Neural cell (in vitro differentiated cells): ENCODE measurements around the gene KCTD10. TPM values are rescaled to one million over a fixed set of nuclear protein-coding genes. Genes with fewer than 3 reads are reported as not detected.

Experiments
- H2AFZ ChIP-seq: fragments of 200-600, 300-800 bp; sonication (generic), shearing (Covaris generic); 2 replicates; pipeline ENCODE4 v1.6.0; 2014; ENCODE audit warnings: low read depth, mild to moderate bottlenecking, antibody characterized with exemption, low read length, moderate library complexity
- H3F3A ChIP-seq: fragments of 200-600 bp; shearing (Covaris generic); 2 replicates; pipeline ENCODE4 v1.6.1; 2016; ENCODE audit warnings: mild to moderate bottlenecking, moderate library complexity, mixed read lengths, antibody characterized with exemption, low read length; ENCODE audit not compliant: insufficient read depth, poor library complexity, severe bottlenecking
- H3K27ac ChIP-seq: fragments of 200-600, 300-800 bp; sonication (generic), shearing (Covaris generic); 2 replicates; pipeline ENCODE4 v1.5.1; 2014; ENCODE audit warnings: mild to moderate bottlenecking, low read length, moderate library complexity
- H3K27me3 ChIP-seq: fragments of 300-800, 200-600 bp; sonication (generic), shearing (Covaris generic); 2 replicates; pipeline ENCODE4 v1.6.0; 2014; ENCODE audit warnings: mild to moderate bottlenecking, low read depth, low read length, moderate library complexity; ENCODE audit not compliant: insufficient read depth
- H3K36me3 ChIP-seq: fragments of 300-800, 200-600 bp; sonication (generic), shearing (Covaris generic); 2 replicates; pipeline ENCODE4 v1.5.1; 2014; ENCODE audit warnings: mild to moderate bottlenecking, antibody characterized with exemption, low read length, moderate library complexity; ENCODE audit not compliant: insufficient read depth
- H3K4me2 ChIP-seq: fragments of 300-800, 200-600 bp; sonication (generic), shearing (Covaris generic); 2 replicates; pipeline ENCODE4 v1.6.0; 2014; ENCODE audit warnings: mild to moderate bottlenecking, low read length
- H3K4me3 ChIP-seq: fragments of 300-800, 200-600 bp; sonication (generic), shearing (Covaris generic); 2 replicates; pipeline ENCODE4 v1.5.1; 2014; ENCODE audit warnings: mild to moderate bottlenecking, low read length, moderate library complexity
- H3K79me2 ChIP-seq: fragments of 200-600 bp; shearing (Covaris generic); replicated peaks from 2 replicates; pipeline ENCODE4 v1.6.0; 2014; ENCODE audit warnings: mild to moderate bottlenecking, low read length, moderate library complexity; ENCODE audit not compliant: insufficient read depth
- H3K9ac ChIP-seq: fragments of 300-800, 200-600 bp; sonication (generic), shearing (Covaris generic); 2 replicates; pipeline ENCODE4 v1.6.1; 2016; ENCODE audit warnings: mild to moderate bottlenecking, low read length, mixed read lengths
- H3K9me2 ChIP-seq: fragments of 200-600 bp; shearing (Covaris generic); 2 replicates; pipeline ENCODE4 v1.6.1; 2016; ENCODE audit warnings: mild to moderate bottlenecking, low read length, mixed read lengths; ENCODE audit not compliant: insufficient read depth
- H3K9me3 ChIP-seq: fragments of 200-600, 300-800 bp; sonication (generic), shearing (Covaris generic); 2 replicates; pipeline ENCODE4 v1.6.1; 2016; ENCODE audit warnings: mild to moderate bottlenecking, mixed run types, low read length, moderate library complexity, mixed read lengths
- H4K20me1 ChIP-seq: fragments of 200-600 bp; shearing (Covaris generic); 2 replicates; pipeline ENCODE4 v1.6.1; 2016; ENCODE audit warnings: mild to moderate bottlenecking, mixed run types; ENCODE audit not compliant: insufficient read depth
- CTCF ChIP-seq: fragments of 450-650 bp; IDR thresholded peaks from 2 replicates; pipeline ENCODE4 v1.5.1; 2014; ENCODE audit warnings: antibody characterized with exemption, mild to moderate bottlenecking, moderate library complexity; ENCODE audit not compliant: poor library complexity, severe bottlenecking
- EP300 ChIP-seq: fragments of 450-650 bp; conservative IDR thresholded peaks from 2 replicates; pipeline ENCODE4 v1.6.1; 2014; ENCODE audit warnings: antibody characterized with exemption, mild to moderate bottlenecking, moderate library complexity; ENCODE audit not compliant: poor library complexity, severe bottlenecking
- EZH2 ChIP-seq: fragments of 200-600, 300-800 bp; shearing (Covaris generic), sonication (generic); IDR thresholded peaks from 2 replicates; pipeline ENCODE4 v1.6.1; 2014; ENCODE audit warnings: antibody characterized with exemption, low read length, borderline replicate concordance, mild to moderate bottlenecking; ENCODE audit not compliant: insufficient read depth, poor library complexity, severe bottlenecking
- MXI1 ChIP-seq: fragments of 450-650 bp; conservative IDR thresholded peaks from 2 replicates; pipeline ENCODE4 v1.6.1; 2014; ENCODE audit warnings: antibody characterized with exemption, mild to moderate bottlenecking; ENCODE audit not compliant: poor library complexity, severe bottlenecking
- POLR2AphosphoS5 ChIP-seq: IDR thresholded peaks from 2 replicates; pipeline ENCODE4 v1.6.1; 2012
- RAD21 ChIP-seq: fragments of 450-650 bp; conservative IDR thresholded peaks from 2 replicates; pipeline ENCODE4 v1.6.1; 2014; ENCODE audit warnings: antibody characterized with exemption, mild to moderate bottlenecking, moderate library complexity
- REST ChIP-seq: IDR thresholded peaks from 2 replicates; pipeline ENCODE4 v1.6.1; 2012; ENCODE audit warnings: borderline replicate concordance
- SMC3 ChIP-seq: fragments of 450-650 bp; conservative IDR thresholded peaks from 2 replicates; pipeline ENCODE4 v1.6.1; 2014; ENCODE audit warnings: antibody characterized with exemption, mild to moderate bottlenecking, moderate library complexity; ENCODE audit not compliant: poor library complexity
- TAF1 ChIP-seq: IDR thresholded peaks from 2 replicates; pipeline ENCODE4 v1.6.1; 2012; ENCODE audit warnings: low read depth
- polyA plus RNA-seq: library from polyadenylated mRNA; depleted of rRNA; stranded (reverse); fragments of >200 nt; gene quantifications from 2 replicates; pipeline ENCODE4 v1.2.3, GENCODE V29; 2014

The KCTD10 gene
- polyA plus RNA-seq, 1 donor from 2014 or later: 69.4 TPM

- no peaks in the 10 kb centered on the region for H3K9me3 ChIP-seq
- TF ChIP-seq MXI1: no peak
- TF ChIP-seq RAD21: no peak
- no peak for TF ChIP-seq TAF1
- TF ChIP-seq REST: no peak
- TF ChIP-seq POLR2AphosphoS5: no peak
- no peak for TF ChIP-seq CTCF
- TF ChIP-seq SMC3: no peak
- no peak for TF ChIP-seq EP300
- TF ChIP-seq EZH2: no peak
- no peaks in the 10 kb centered on the region for H4K20me1 ChIP-seq
- no peak overlapping the region for H3K27ac ChIP-seq
- no peaks in the 10 kb centered on the region for H3F3A ChIP-seq
- H3K9me2 ChIP-seq: no peaks in the 10 kb centered on the region
- H3K36me3 ChIP-seq: no peaks in the 10 kb centered on the region
- no peak overlapping the region for H2AFZ ChIP-seq
- no peak overlapping the region for H3K4me3 ChIP-seq
- H3K4me2 ChIP-seq: no peak overlapping the region
- H3K27me3 ChIP-seq: no peaks in the 10 kb centered on the region
- H3K79me2 ChIP-seq: no peaks in the 10 kb centered on the region
- H3K9ac ChIP-seq: no peak overlapping the region
Measured at GRCh38 chr12:109450980-109451379, 26.1 kb downstream of the KCTD10 start.

- Histone ChIP-seq H3K27me3 (no peaks in the 10 kb centered on the region), H3K9me2 (no peaks in the 10 kb centered on the region), H2AFZ (no peak overlapping the region), H4K20me1 (no peaks in the 10 kb centered on the region), H3K79me2 (no peaks in the 10 kb centered on the region), H3F3A (no peaks in the 10 kb centered on the region), H3K27ac (no peak overlapping the region), H3K36me3 (no peaks in the 10 kb centered on the region), H3K9me3 (no peaks in the 10 kb centered on the region), H3K9ac (no peak overlapping the region), H3K4me2 (no peak overlapping the region), H3K4me3 (no peak overlapping the region)
- TF ChIP-seq EP300: no peak
Measured at GRCh38 chr12:109449845-109450532, 27.1 kb downstream of the KCTD10 start.
